Adrenal gland (tissue), 12 donors: Measurements from ENCODE around the gene KAT6B. TPM values are rescaled to one million over a fixed set of nuclear protein-coding genes. Genes with fewer than 3 reads are reported as not detected.

Experiments used
- DNase-seq, 7 donors: peaks; one replicate each; pipeline ENCODE4 v3.0.0-alpha.2; 2019 to 2020
- H3K27ac ChIP-seq, 5 donors: fragments of 200-600 bp; sonication (generic) in 4 of 5; 1 replicate in 3 of 5; 2 replicates in 2 of 5; pipeline versions ENCODE4 v1.5.1 to v1.8.0; 2016 to 2020; ENCODE audit warnings: mild to moderate bottlenecking in 1 of 5
- H3K27me3 ChIP-seq: fragments of 200-600 bp; 2 replicates; pipeline ENCODE4 v1.8.0; 2021
- H3K36me3 ChIP-seq, 2 donors: fragments of 200-600 bp; replicated peaks in 1 of 2; 1 replicate in 1 of 2; 2 replicates in 1 of 2; pipeline versions ENCODE4 v1.5.1 to v1.8.0; 2018 to 2022
- H3K4me1 ChIP-seq, 2 donors: fragments of 200-600 bp; replicated peaks in 1 of 2; 1 replicate in 1 of 2; 2 replicates in 1 of 2; pipeline versions ENCODE4 v1.5.1 to v1.8.0; 2018 to 2021
- H3K4me3 ChIP-seq, 4 donors: fragments of 200-600 bp; sonication (generic) in 3 of 4; one replicate each; pipeline ENCODE4 v1.5.1; 2016 to 2018
- H3K9me3 ChIP-seq, 3 donors: fragments of 200-600 bp; sonication (generic) in 1 of 3; replicated peaks in 1 of 3; 1 replicate in 2 of 3; 2 replicates in 1 of 3; pipeline versions ENCODE4 v1.5.1 to v1.8.0; 2016 to 2021
- POLR2A ChIP-seq, 2 donors: fragments of 450-650 bp; IDR thresholded peaks; one replicate each; pipeline ENCODE4 v1.6.1; 2017; ENCODE audit warnings: antibody characterized with exemption in 2 of 2, mild to moderate bottlenecking in 2 of 2, moderate library complexity in 1 of 2
- WGBS, 4 donors: extraction: QIAGEN DNeasy Blood & Tissue Kit in 2 of 4; methylation state at CpG; one replicate each; pipeline versions ENCODE4 v1.1.5 to v1.1.7; 2013 to 2017; 5-methylcytosine and 5-hydroxymethylcytosine counted together
- intact Hi-C, 2 donors: fragments of 100-400 bp; cut with DNase I; formaldehyde crosslinking; loops; one replicate each; pipeline versions ENCODE4 v1.14.1 to v1.15.0; 2022 to 2023
- polyA plus RNA-seq, 3 donors: library from polyadenylated mRNA; stranded (reverse); fragments of 200-250 nt in 2 of 3; fragments of 350-450 nt in 1 of 3; fragmentation: Illumina TruSeq in 1 of 3; extraction: RNeasy Lipid Tissue Mini Kit (QIAGEN cat#74804) in 1 of 3; gene quantifications; one replicate each; pipeline ENCODE4 v1.2.3, GENCODE V29; 2013 to 2014
- total RNA-seq, 9 donors: library from RNA; depleted of rRNA in 4 of 9; stranded (reverse); fragments of >200 nt in 4 of 9; fragments of 120-200 nt in 1 of 9; fragmentation: NEBNext Ultra II Directional in 1 of 9; extraction: Animal tissue kit (Norgen Biotek cat#: 25700) in 1 of 9; gene quantifications; one replicate each; pipeline versions ENCODE4 v1.1.0 to v1.2.4, GENCODE V29; 2013 to 2023
- TF ChIP-seq, protein P1 (sequence below), 6 experiments: fragments of 450-650 bp in 4 of 6; fragments of 200-600 bp in 2 of 6; sonication (generic) in 1 of 6; IDR thresholded peaks; 1 replicate in 5 of 6; 2 replicates in 1 of 6; pipeline versions ENCODE4 v1.5.1 to v1.8.0; 2016 to 2021; ENCODE audit warnings: antibody characterized with exemption in 6 of 6, mild to moderate bottlenecking in 2 of 6, moderate library complexity in 1 of 6
- donor health status: healthy with polysubstance abuse.
- donor health status: Bipolar disorder and iron deficiency.
- donor health status: DM: yes; HTN: yes; CAD: no.
- donor health status: DM: no; HTN: no; CAD: no.
- donor health status: DM: no; HTN: no; CAD: no.
- donor health status: DM: yes; HTN: yes; CAD: no.

Gene KAT6B
- total and polyA plus RNA-seq, 12 donors: 6.0 to 50.2 (median 25.8) TPM

DNA sequence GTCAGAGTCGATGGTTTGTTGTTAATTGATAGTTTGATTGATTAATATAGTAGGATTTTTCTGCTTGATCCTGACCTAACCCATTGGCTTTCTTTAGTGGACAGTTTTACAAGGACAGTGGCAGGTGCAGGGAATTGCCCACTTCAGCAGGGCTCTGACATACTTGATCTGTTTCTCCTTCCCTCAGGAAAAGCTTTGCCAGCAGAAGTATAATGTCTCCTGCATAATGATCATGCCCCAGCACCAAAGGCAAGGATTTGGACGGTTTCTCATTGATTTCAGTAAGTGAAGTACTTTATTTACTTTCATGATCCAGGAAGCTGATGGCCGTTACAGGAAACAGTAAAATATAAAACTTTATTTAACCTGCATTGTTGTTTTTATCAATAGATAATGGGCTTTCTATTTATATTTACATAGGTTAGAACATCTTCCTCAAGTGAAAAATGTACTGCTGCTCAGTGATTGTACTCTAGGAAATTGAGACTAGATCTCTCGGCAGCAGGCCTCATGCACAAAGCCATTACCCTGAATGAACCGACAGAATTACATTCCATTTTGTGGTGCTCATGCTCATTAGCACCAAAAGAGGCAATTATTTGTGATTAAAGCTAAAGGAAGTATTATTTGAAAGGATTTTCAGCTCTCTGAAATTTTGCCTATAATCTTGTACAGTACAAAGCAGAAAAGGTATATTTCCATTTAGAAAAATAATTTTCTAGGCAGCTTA, 162.6 kb downstream of the KAT6B start:
- TF ChIP-seq, protein P1, sequence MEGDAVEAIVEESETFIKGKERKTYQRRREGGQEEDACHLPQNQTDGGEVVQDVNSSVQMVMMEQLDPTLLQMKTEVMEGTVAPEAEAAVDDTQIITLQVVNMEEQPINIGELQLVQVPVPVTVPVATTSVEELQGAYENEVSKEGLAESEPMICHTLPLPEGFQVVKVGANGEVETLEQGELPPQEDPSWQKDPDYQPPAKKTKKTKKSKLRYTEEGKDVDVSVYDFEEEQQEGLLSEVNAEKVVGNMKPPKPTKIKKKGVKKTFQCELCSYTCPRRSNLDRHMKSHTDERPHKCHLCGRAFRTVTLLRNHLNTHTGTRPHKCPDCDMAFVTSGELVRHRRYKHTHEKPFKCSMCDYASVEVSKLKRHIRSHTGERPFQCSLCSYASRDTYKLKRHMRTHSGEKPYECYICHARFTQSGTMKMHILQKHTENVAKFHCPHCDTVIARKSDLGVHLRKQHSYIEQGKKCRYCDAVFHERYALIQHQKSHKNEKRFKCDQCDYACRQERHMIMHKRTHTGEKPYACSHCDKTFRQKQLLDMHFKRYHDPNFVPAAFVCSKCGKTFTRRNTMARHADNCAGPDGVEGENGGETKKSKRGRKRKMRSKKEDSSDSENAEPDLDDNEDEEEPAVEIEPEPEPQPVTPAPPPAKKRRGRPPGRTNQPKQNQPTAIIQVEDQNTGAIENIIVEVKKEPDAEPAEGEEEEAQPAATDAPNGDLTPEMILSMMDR (IDR thresholded peaks at IDR 0.05): no peak
- Histone ChIP-seq H3K9me3 (no peaks in the 10 kb centered on the region), H3K27ac (no peak overlapping the region), H3K27me3 (no peaks in the 10 kb centered on the region), H3K36me3 (peaks cover 0 to 7% of the 10 kb centered on the region in 2 donors), H3K4me1 (peaks cover 17 to 18% of the 10 kb centered on the region in 2 donors), H3K4me3 (no peak overlapping the region)
- WGBS, 4 donors: 56 to 72% (median 68%) methylated on average over 5 of the region's 5 CpGs
- DNase-seq: no peak
- intact Hi-C loops: no loop called here

- DNase-seq: no peak
- Histone ChIP-seq H3K4me3 (no peak overlapping the region), H3K27me3 (no peaks in the 10 kb centered on the region), H3K27ac (no peak overlapping the region), H3K4me1 (peaks cover 17 to 18% of the 10 kb centered on the region in 2 donors), H3K9me3 (no peaks in the 10 kb centered on the region), H3K36me3 (no peaks in the 10 kb centered on the region)
- intact Hi-C loops: no loop called here
- TF ChIP-seq, protein P1 (IDR thresholded peaks at IDR 0.05): peak in 3 of 6 experiments; percentile 23 to 30 (median 26)
- TF ChIP-seq POLR2A (IDR thresholded peaks at IDR 0.05): no peak
These were observed 165.0 kb downstream of the KAT6B start for GRCh38 chr10:74991435-74991834.

DNA sequence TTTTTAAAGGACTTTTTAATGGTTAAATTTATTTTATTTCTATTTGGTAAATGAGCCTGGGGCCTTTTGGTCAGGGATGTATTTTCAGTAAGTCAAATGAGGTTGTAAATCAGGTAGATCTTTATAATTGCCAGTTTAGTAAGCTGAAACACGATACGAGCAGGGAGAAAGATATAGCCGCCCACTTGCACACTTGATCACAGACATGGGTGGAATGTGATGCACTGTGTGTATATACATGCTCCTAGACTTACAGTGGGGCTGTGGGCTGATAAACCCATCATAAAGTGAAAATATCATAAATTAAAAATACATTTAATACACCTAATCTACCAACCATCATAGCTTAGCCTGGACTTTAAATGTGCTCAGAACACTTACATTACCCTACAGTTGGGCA, 165.7 kb downstream of the KAT6B start:
- intact Hi-C loops: no loop called here
- Histone ChIP-seq H3K36me3 (no peaks in the 10 kb centered on the region), H3K9me3 (no peaks in the 10 kb centered on the region), H3K4me1 (peaks cover 16 to 18% of the 10 kb centered on the region in 2 donors), H3K27me3 (no peaks in the 10 kb centered on the region), H3K27ac (no peak overlapping the region), H3K4me3 (no peak overlapping the region)
- WGBS, 4 donors: 88 to 96% (median 94%) methylated on average over 3 of the region's 3 CpGs
- TF ChIP-seq POLR2A (IDR thresholded peaks at IDR 0.05): no peak
- TF ChIP-seq, protein P1 (IDR thresholded peaks at IDR 0.05): no peak
- no peak for DNase-seq

DNA sequence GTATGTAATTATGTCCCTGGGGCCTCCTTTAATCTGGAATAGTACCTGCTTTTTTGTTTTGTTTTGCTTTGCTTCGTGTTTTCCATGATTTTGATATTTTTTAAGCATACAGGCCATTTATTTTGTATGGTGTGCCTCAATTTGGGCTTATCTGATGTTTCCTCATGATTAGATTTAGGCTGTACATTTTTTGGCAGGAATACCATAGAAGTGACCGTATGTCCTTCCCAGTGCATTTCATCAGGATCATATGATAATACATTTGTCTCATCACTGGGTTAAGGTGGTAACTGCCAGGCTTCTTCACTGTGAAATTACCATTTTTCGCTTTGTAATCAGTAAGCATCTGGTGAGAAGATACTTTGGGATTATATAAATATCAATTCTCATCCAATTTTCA, 167.2 kb downstream of the KAT6B start:
- Histone ChIP-seq H3K9me3 (no peaks in the 10 kb centered on the region), H3K4me1 (peaks cover 0 to 11% of the 10 kb centered on the region in 2 donors), H3K27me3 (no peaks in the 10 kb centered on the region), H3K27ac (no peak overlapping the region), H3K4me3 (no peak overlapping the region), H3K36me3 (no peaks in the 10 kb centered on the region)
- DNase-seq: no peak
- TF ChIP-seq, protein P1 (IDR thresholded peaks at IDR 0.05): no peak
- no peak for TF ChIP-seq POLR2A (IDR thresholded peaks at IDR 0.05)
- intact Hi-C loops: no loop called here
- 91 to 94% (median 93%) methylated on average over 3 of the region's 3 CpGs for WGBS, 4 donors
